Uterus (tissue), 4 donors: ENCODE measurements around the gene UBN1. TPM values are rescaled to one million over a fixed set of nuclear protein-coding genes. Genes with fewer than 3 reads are reported as not detected.

Experiments used
- DNase-seq, 2 donors: peaks; one replicate each; pipeline ENCODE4 v3.0.0-alpha.2; 2019 to 2020
- H3K27ac ChIP-seq, 2 donors: fragments of 200-600 bp; sonication (generic); 1 replicate in 1 of 2; 2 replicates in 1 of 2; pipeline ENCODE4 v1.5.1; 2016 to 2018
- H3K27me3 ChIP-seq, 2 donors: fragments of 200-600 bp; sonication (generic); one replicate each; pipeline ENCODE4 v1.5.1; 2018 to 2019; ENCODE audit warnings: control low read depth in 1 of 2
- H3K36me3 ChIP-seq, 2 donors: fragments of 200-600 bp; sonication (generic); one replicate each; pipeline ENCODE4 v1.5.1; 2019; ENCODE audit warnings: control low read depth in 1 of 2
- H3K4me1 ChIP-seq, 2 donors: fragments of 200-600 bp; sonication (generic); one replicate each; pipeline ENCODE4 v1.5.1; 2018 to 2019; ENCODE audit warnings: control low read depth in 1 of 2
- H3K4me3 ChIP-seq, 2 donors: fragments of 200-600 bp; sonication (generic); 1 replicate in 1 of 2; 2 replicates in 1 of 2; pipeline ENCODE4 v1.5.1; 2018 to 2019; ENCODE audit warnings: mild to moderate bottlenecking in 1 of 2
- H3K9me3 ChIP-seq, 2 donors: fragments of 200-600 bp; sonication (generic); one replicate each; pipeline ENCODE4 v1.5.1; 2019; ENCODE audit warnings: control low read depth in 1 of 2
- CTCF ChIP-seq, 4 experiments: fragments of 200-600 bp in 2 of 4; fragments of 450-650 bp in 2 of 4; sonication (generic) in 2 of 4; IDR thresholded peaks; one replicate each; pipeline ENCODE4 v1.5.1; 2016 to 2019; ENCODE audit warnings: antibody characterized with exemption in 4 of 4, mild to moderate bottlenecking in 2 of 4, moderate library complexity in 1 of 4
- POLR2A ChIP-seq, 2 donors: fragments of 450-650 bp; IDR thresholded peaks; one replicate each; pipeline ENCODE4 v1.6.1; 2016; ENCODE audit warnings: antibody characterized with exemption in 2 of 2, mild to moderate bottlenecking in 1 of 2, moderate library complexity in 1 of 2
- intact Hi-C: fragments of 100-400 bp; cut with DNase I; formaldehyde crosslinking; loops from one replicate; pipeline ENCODE4 v1.15.1; 2023; ENCODE audit warnings: low total_unique reads
- total RNA-seq, 4 donors: library from RNA; depleted of rRNA in 3 of 4; stranded (reverse); fragments of >200 nt in 3 of 4; gene quantifications; one replicate each; pipeline versions ENCODE4 v1.1.0 to v1.2.4, GENCODE V29; 2014 to 2023
- donor health status: DM: yes; HTN: yes; CAD: no.

Gene UBN1
- total RNA-seq, 4 donors from 2014 or later: 4.9 to 56.2 (median 33.4) TPM

- peaks cover 0 to 3% of the 10 kb centered on the region in 2 donors for H3K4me1 ChIP-seq
- intact Hi-C loops: no loop called here
- H3K27ac ChIP-seq: no peak overlapping the region
- no peaks in the 10 kb centered on the region for H3K9me3 ChIP-seq
- no peak overlapping the region for H3K4me3 ChIP-seq
- no peaks in the 10 kb centered on the region for H3K27me3 ChIP-seq
- TF ChIP-seq POLR2A (IDR thresholded peaks at IDR 0.05) (no peak), CTCF (IDR thresholded peaks at IDR 0.05) (no peak)
- no peak for DNase-seq
- H3K36me3 ChIP-seq: no peaks in the 10 kb centered on the region
Observed at GRCh38 chr16:4831616-4832015, 15.7 kb upstream of the UBN1 start.

GRCh38 chr16:4832698-4833343 is 14.5 kb upstream of the UBN1 start:
- no peak for DNase-seq
- Histone ChIP-seq H3K36me3 (no peaks in the 10 kb centered on the region), H3K27ac (no peak overlapping the region), H3K27me3 (no peaks in the 10 kb centered on the region), H3K9me3 (no peaks in the 10 kb centered on the region), H3K4me3 (no peak overlapping the region), H3K4me1 (peaks cover 0 to 3% of the 10 kb centered on the region in 2 donors)
- no peak for TF ChIP-seq CTCF (IDR thresholded peaks at IDR 0.05)
- no peak for TF ChIP-seq POLR2A (IDR thresholded peaks at IDR 0.05)
- intact Hi-C loops: no loop called here

- peaks cover 0 to 3% of the 10 kb centered on the region in 2 donors for H3K4me1 ChIP-seq
- TF ChIP-seq POLR2A (IDR thresholded peaks at IDR 0.05) (no peak), CTCF (IDR thresholded peaks at IDR 0.05) (no peak)
- intact Hi-C loops: no loop called here
- DNase-seq: no peak
- no peaks in the 10 kb centered on the region for H3K36me3 ChIP-seq
- no peaks in the 10 kb centered on the region for H3K27me3 ChIP-seq
- no peak overlapping the region for H3K27ac ChIP-seq
- no peak overlapping the region for H3K4me3 ChIP-seq
- H3K9me3 ChIP-seq: no peaks in the 10 kb centered on the region
Observed at GRCh38 chr16:4833584-4833983, 13.7 kb upstream of the UBN1 start.

- Histone ChIP-seq H3K4me3 (no peak overlapping the region), H3K27me3 (no peaks in the 10 kb centered on the region), H3K9me3 (no peaks in the 10 kb centered on the region), H3K4me1 (peaks cover 0 to 3% of the 10 kb centered on the region in 2 donors), H3K27ac (no peak overlapping the region), H3K36me3 (no peaks in the 10 kb centered on the region)
- TF ChIP-seq CTCF (IDR thresholded peaks at IDR 0.05) (no peak), POLR2A (IDR thresholded peaks at IDR 0.05) (no peak)
- no peak for DNase-seq
- intact Hi-C loops: no loop called here
Observed at GRCh38 chr16:4836727-4837126, 10.6 kb upstream of the UBN1 start.

GRCh38 chr16:4837733-4838501 is 9.4 kb upstream of the UBN1 start:
- Histone ChIP-seq H3K9me3 (no peaks in the 10 kb centered on the region), H3K4me1 (peaks cover 0 to 3% of the 10 kb centered on the region in 2 donors), H3K27ac (no peak overlapping the region), H3K27me3 (no peaks in the 10 kb centered on the region), H3K4me3 (no peak overlapping the region), H3K36me3 (no peaks in the 10 kb centered on the region)
- intact Hi-C loops: no loop called here
- no peak for DNase-seq
- TF ChIP-seq POLR2A (IDR thresholded peaks at IDR 0.05) (no peak), CTCF (IDR thresholded peaks at IDR 0.05) (no peak)
